Fibroblast of lung (primary cell): ENCODE results near the gene SPON1.

Experiments
- CTCF ChIP-seq, 2 donors: IDR thresholded peaks in 1 of 2; conservative IDR thresholded peaks in 1 of 2; 1 replicate in 1 of 2; 2 replicates in 1 of 2; pipeline ENCODE4 v1.5.1; 2011 to 2012; ENCODE audit warnings: low read length in 2 of 2, control low read depth in 1 of 2, inconsistent platforms in 1 of 2, low read depth in 1 of 2, mild to moderate bottlenecking in 1 of 2
- EZH2 ChIP-seq: IDR thresholded peaks from 2 replicates; pipeline ENCODE4 v1.5.1; 2012; ENCODE audit warnings: low read length, control low read depth, mild to moderate bottlenecking; ENCODE audit errors: missing control alignments

DNA sequence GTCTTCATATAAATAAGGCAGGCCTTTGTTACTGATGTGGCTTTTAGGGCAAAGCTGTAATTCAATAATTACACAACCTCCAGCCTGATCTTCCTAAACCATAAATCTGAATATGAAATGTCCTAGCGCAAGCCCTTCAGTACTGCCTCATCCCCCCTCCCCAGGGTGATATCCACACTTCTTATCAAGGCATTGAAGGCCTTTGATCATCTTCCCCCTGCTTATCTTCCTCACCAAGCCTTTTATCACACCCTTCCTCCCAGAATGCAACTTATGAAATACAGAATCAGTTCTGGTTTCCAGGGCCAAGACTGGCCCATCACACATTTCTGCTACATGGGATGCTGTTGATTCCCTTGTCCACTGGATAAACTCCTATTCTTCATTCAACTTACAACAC, 12.1 kb downstream of the SPON1 start:
- TF ChIP-seq CTCF (conservative IDR thresholded peaks at IDR 0.05 in 1 of 2, IDR thresholded peaks at IDR 0.05 in 1 of 2; ENCODE audit: low read depth in 1 of 2, low read length in 2 of 2) (no peak), EZH2 (no peak)
